ENCODE data around the gene AZGP1. TPM values are rescaled to one million over a fixed set of nuclear protein-coding genes. Genes with fewer than 3 reads are reported as not detected.
A peak's percentile ranks its signal among the peaks of the same experiment; 100 is the strongest.

The AZGP1 gene
- total and polyA plus RNA-seq, 7 donors, result 0.49 to 2.4 (median 0.73) TPM

DNA sequence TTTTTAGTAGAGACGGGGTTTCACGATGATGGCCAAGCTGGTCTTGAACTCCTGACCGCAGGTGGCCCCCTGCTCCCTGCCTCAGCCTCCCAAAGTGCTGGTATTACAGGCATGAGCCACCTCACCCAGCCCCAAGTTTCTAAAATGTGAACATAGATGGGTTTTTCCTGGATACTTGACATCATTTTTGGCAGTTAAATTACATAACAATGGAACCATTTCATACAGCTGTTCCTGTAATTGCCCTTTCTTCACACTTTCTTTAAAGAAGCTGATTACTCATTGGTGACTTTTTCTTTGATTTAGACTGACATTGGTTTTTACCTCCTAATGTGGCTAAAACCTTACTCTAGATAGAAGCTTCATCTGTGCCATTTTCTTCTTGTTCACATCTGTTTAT, 45.5 kb upstream of the AZGP1 start:
- peaks cover 5 to 62% of the 10 kb centered on the region in 2 donors for H3K36me3 ChIP-seq (ENCODE audit: insufficient read depth in 1 of 2, low read depth in 1 of 2)
- intact Hi-C loops (cut with DNase I), result no loop called here

DNA sequence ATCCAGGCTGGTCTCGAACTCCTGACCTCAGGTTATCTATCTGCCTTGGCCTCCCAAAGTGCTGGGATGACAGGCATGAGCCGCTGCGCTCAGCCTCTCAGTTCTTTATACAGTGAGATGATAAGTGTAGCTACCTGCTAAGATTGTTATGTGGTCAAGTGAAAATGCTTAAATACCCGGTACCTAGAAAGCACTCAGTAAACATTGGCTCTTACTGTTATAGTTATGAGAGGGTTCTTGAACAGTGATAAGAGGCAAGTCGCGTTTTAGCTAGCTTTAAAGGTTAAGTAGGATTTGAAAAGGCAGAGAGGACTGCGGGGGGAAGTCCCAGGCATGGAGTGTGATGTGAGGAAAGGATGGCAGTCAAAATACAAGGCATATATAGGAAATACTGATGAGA, 44.1 kb upstream of the AZGP1 start:
- H3K27ac ChIP-seq, result no peak overlapping the region
- 87 to 91% (median 91%) methylated on average over 7 of the region's 7 CpGs for WGBS, 3 donors
- H3K9me3 ChIP-seq, result no peaks in the 10 kb centered on the region
- H3K27me3 ChIP-seq (ENCODE audit: insufficient read depth in 3 of 3, low read length in 2 of 3), result no peaks in the 10 kb centered on the region
- TF ChIP-seq, protein P1, sequence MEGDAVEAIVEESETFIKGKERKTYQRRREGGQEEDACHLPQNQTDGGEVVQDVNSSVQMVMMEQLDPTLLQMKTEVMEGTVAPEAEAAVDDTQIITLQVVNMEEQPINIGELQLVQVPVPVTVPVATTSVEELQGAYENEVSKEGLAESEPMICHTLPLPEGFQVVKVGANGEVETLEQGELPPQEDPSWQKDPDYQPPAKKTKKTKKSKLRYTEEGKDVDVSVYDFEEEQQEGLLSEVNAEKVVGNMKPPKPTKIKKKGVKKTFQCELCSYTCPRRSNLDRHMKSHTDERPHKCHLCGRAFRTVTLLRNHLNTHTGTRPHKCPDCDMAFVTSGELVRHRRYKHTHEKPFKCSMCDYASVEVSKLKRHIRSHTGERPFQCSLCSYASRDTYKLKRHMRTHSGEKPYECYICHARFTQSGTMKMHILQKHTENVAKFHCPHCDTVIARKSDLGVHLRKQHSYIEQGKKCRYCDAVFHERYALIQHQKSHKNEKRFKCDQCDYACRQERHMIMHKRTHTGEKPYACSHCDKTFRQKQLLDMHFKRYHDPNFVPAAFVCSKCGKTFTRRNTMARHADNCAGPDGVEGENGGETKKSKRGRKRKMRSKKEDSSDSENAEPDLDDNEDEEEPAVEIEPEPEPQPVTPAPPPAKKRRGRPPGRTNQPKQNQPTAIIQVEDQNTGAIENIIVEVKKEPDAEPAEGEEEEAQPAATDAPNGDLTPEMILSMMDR (IDR thresholded peaks at IDR 0.05), result no peak
- peaks cover 23% of the 10 kb centered on the region for H3K4me1 ChIP-seq
- H3K4me3 ChIP-seq, result no peak overlapping the region
- intact Hi-C loops (cut with DNase I), result loop anchor here in 1 of 2 donors (2.0 kb wide), 1 partner anchor 61 kb away; the partner anchor contains the start of gene ZNF3
- DNase-seq (no peak), ATAC-seq (no peak)
- peaks cover 5 to 48% of the 10 kb centered on the region in 2 donors for H3K36me3 ChIP-seq (ENCODE audit: insufficient read depth in 1 of 2, low read depth in 1 of 2)

More for the DNA sequence above, 45.5 kb upstream of the AZGP1 start:
- ATAC-seq (no peak), DNase-seq (no peak)
- Histone ChIP-seq H3K27ac (no peak overlapping the region), H3K4me1 (peaks cover 23% of the 10 kb centered on the region), H3K9me3 (no peaks in the 10 kb centered on the region), H3K27me3 (ENCODE audit: insufficient read depth in 3 of 3, low read length in 2 of 3) (no peaks in the 10 kb centered on the region), H3K4me3 (no peak overlapping the region)
- WGBS, 3 donors, result 32 to 56% (median 50%) methylated on average over 3 of the region's 3 CpGs
- TF ChIP-seq, protein P1 (IDR thresholded peaks at IDR 0.05), result no peak

DNA sequence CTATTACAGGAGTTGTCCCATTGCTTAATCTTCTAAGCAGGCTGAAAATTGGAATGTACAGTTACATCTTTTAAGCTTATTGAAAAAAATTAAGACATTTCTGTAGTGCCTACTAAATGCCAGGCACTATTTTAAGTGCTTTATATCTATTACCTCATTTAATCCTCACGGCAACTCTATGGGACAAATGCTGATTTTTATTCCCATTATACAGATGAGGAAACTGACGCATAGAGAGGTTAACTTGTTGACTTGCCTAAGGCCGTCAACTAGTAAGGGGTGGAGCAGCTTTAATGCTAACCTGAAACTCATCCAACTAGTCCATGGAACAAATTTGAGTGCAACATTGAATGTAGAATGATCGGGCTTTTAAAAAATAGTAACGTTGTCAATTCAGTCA, 42.0 kb upstream of the AZGP1 start:
- Histone ChIP-seq H3K36me3 (ENCODE audit: insufficient read depth in 1 of 2, low read depth in 1 of 2) (peaks cover 2 to 28% of the 10 kb centered on the region in 2 donors), H3K4me3 (peak overlapping the region; percentile 1), H3K27ac (no peak overlapping the region), H3K4me1 (peaks cover 23% of the 10 kb centered on the region), H3K27me3 (ENCODE audit: insufficient read depth in 3 of 3, low read length in 2 of 3) (no peaks in the 10 kb centered on the region), H3K9me3 (no peaks in the 10 kb centered on the region)
- TF ChIP-seq, protein P1 (IDR thresholded peaks at IDR 0.05), result no peak
- ATAC-seq, result no peak
- WGBS, 3 donors, result 85 to 89% (median 89%) methylated on average over 5 of the region's 5 CpGs
- DNase-seq, result no peak
- intact Hi-C loops (cut with DNase I), result loop anchor here in 1 of 2 donors (2.0 kb wide), 1 partner anchor 63 kb away; the partner anchor contains the start of gene ZNF3

DNA sequence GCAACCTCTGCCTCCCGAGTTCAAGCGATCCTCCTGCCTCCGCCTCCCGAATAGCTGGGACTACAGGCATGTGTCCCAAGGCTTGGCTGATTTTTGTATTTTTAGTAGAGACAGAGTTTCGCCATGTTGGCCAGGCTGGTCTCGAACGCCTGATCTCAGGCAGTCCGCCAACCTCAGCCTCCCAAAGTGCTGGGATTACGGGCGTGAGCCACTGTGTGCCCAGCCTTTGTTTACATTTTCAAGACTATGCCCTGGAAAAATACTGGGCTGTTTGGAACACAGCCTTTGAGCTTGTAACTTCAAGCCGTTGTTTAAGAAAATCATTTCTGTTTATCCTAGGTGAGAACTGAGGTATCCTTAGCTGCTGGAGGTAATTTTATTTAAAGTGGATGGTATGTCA, 41.5 kb upstream of the AZGP1 start:
- Histone ChIP-seq H3K4me1 (peaks cover 23% of the 10 kb centered on the region), H3K36me3 (ENCODE audit: insufficient read depth in 1 of 2, low read depth in 1 of 2) (peaks cover 2 to 23% of the 10 kb centered on the region in 2 donors), H3K27ac (peak overlapping the region; percentile 100), H3K27me3 (ENCODE audit: insufficient read depth in 3 of 3, low read length in 2 of 3) (no peaks in the 10 kb centered on the region), H3K4me3 (peak overlapping the region; percentile 98), H3K9me3 (no peaks in the 10 kb centered on the region)
- TF ChIP-seq, protein P1 (IDR thresholded peaks at IDR 0.05), result no peak
- ATAC-seq, result no peak
- DNase-seq, result no peak
- intact Hi-C loops (cut with DNase I), result no loop called here
- 69 to 78% (median 71%) methylated on average over 11 of the region's 11 CpGs for WGBS, 3 donors

Data from psoas muscle (tissue), 8 donors.